Astrocyte of the cerebellum (primary cell): ENCODE results near the gene C3orf33.

Experiments
- DNase-seq: peaks from one replicate; pipeline ENCODE4 v3.0.0-alpha.2; 2011; ENCODE audit warnings: low read depth
- H3K4me3 ChIP-seq: 2 replicates; pipeline ENCODE4 v1.5.1; 2011; ENCODE audit warnings: mild to moderate bottlenecking, low read depth, low read length, moderate library complexity
- in situ Hi-C: cut with HindIII; loops from 2 replicates; pipeline ENCODE4 v1.10.0; 2017; ENCODE audit warnings: low sequenced_read_pairs
- TF ChIP-seq, protein P1 (sequence below): IDR thresholded peaks from 2 replicates; pipeline ENCODE4 v1.5.1; 2012; ENCODE audit warnings: low read length, low read depth, moderate library complexity, mild to moderate bottlenecking; ENCODE audit errors: missing control alignments

The C3orf33 gene

DNA sequence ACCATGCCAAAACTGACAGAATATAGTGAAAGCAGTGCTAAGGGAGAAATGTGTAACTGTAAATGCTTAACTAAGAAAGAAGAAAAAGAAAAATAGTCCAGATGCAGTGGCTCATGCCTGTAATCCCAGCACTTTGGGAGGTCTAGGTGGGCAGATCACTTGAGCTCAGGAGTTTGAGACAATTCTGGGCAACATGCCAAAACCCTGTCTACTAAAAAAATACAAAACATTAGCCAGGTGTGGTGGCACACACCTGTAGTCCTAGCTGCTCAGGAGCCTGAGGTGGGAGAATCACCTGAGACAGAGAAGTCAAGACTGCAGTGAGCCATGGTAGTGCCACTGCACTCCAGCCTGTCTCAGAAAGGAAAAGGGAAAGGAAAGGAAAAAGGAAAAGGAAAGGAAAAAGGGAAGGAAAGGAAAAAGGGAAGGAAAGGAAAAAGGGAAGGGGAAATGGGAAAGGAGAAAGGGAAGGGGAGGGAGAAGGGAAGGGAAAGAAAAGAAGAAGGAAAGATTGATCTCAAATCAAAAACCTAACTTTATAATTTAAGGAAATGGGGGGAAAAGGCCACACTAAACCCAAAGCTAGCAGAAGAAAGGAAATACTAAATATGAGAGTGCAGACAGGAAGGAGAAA, 20.3 kb downstream of the C3orf33 start:
- no peak for DNase-seq
- in situ Hi-C loops: no loop called here
- TF ChIP-seq, protein P1, sequence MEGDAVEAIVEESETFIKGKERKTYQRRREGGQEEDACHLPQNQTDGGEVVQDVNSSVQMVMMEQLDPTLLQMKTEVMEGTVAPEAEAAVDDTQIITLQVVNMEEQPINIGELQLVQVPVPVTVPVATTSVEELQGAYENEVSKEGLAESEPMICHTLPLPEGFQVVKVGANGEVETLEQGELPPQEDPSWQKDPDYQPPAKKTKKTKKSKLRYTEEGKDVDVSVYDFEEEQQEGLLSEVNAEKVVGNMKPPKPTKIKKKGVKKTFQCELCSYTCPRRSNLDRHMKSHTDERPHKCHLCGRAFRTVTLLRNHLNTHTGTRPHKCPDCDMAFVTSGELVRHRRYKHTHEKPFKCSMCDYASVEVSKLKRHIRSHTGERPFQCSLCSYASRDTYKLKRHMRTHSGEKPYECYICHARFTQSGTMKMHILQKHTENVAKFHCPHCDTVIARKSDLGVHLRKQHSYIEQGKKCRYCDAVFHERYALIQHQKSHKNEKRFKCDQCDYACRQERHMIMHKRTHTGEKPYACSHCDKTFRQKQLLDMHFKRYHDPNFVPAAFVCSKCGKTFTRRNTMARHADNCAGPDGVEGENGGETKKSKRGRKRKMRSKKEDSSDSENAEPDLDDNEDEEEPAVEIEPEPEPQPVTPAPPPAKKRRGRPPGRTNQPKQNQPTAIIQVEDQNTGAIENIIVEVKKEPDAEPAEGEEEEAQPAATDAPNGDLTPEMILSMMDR: no peak
- H3K4me3 ChIP-seq: no peak overlapping the region

DNA sequence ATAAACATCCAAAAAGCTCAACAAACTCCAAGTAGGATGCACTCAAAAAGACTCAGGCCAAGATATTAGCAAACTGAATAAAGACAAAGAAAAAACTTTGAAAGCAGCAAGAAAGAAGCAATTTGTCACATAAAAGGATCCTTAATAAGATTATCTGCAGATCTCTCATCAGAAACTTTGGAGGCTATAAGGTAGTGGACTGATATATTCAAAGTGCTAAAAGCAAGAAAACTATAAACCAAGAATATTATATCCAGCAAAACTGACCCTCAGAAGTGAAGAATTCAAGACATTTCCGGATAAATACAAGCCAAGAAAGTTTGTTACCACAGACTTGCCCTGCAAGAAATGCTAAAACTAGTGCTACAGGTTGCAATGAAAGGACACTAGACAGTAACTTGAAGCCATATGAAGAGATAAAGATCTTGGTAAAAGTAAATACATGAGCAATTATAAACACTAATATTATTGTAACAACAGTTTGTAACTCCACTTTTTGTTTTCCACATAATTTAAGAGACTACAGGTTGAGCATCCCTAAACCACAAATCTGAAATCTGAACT, 23.6 kb downstream of the C3orf33 start:
- H3K4me3 ChIP-seq: no peak overlapping the region
- DNase-seq: no peak
- in situ Hi-C loops: no loop called here
- TF ChIP-seq, protein P1: no peak

- in situ Hi-C loops: no loop called here
- TF ChIP-seq, protein P1: no peak
- no peak for DNase-seq
- H3K4me3 ChIP-seq: no peak overlapping the region
These were observed 25.8 kb downstream of the C3orf33 start for GRCh38 chr3:155780291-155780690.

GRCh38 chr3:155778462-155778861, 27.6 kb downstream of the C3orf33 start:
- TF ChIP-seq, protein P1: no peak
- no peak for DNase-seq
- no peak overlapping the region for H3K4me3 ChIP-seq
- in situ Hi-C loops: no loop called here

DNA sequence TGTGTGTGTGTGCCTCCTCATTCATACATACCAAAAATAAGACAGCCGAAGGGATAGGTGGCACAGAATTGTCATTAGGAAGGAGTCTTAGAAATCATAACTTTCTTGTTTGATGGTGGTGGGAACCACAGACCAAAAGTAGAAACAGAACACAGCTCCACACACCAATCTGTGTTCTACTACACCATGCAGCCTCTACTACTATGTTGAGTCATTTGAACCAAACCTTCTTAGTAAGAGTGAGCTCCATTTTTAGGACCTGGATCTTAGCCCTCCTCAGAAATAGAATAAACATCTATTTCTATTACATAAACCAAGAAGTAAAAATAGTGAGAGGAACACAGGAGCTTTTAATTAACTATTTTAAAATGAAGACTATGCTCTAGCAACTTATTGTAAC, 33.3 kb downstream of the C3orf33 start:
- TF ChIP-seq, protein P1: no peak
- no peak for DNase-seq
- in situ Hi-C loops: no loop called here
- no peak overlapping the region for H3K4me3 ChIP-seq

DNA sequence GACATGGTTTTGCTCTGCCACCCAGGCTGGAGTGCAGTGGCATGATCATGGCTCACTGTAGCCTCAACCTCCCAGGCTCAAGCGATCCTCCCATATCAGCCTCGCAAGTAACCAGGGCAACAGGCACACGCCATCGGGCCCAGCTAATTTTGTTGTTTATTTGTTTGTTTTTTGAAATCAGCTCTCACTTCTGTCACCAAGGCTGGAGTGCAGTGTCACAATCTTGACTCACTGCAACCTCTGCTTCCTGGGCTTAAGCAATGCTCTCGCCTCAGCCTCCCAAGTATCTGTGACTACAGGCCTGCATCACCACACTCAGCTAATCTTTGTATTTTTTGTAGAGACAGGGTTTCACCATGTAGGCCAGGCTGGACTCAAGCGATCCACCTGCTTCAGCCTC, 35.0 kb downstream of the C3orf33 start:
- in situ Hi-C loops: no loop called here
- no peak overlapping the region for H3K4me3 ChIP-seq
- DNase-seq: no peak
- TF ChIP-seq, protein P1: no peak
